ENCODE measurements around the gene TIRAP.

Gene TIRAP

DNA sequence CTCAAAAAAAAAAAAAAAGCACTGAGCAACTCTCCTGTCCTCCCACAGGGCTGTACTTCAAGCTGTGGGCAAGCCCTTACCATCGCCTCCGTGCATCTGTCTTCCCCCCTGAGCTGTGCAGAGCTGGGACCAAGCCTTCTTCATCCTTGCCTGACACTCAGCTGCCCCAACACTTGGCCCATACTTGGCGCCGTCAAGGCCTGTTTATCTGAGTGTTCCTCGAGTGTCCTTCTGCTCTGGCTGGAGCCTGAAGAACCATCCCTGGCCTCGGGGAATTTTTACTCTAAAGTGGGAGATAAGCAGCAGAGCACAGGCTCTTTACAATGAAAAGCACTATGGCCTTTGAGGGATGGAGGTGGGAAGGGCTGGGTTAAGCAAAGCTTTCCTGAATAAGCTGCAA, 1.6 kb upstream of the TIRAP start:
- no peak for TF ChIP-seq SIN3A (IDR thresholded peaks at IDR 0.05; ENCODE audit: borderline replicate concordance, insufficient read depth, low read length)
- no peak for TF ChIP-seq TAF1 (IDR thresholded peaks at IDR 0.05; ENCODE audit: borderline replicate concordance, insufficient read depth, low read length)
- TF ChIP-seq, protein P1, sequence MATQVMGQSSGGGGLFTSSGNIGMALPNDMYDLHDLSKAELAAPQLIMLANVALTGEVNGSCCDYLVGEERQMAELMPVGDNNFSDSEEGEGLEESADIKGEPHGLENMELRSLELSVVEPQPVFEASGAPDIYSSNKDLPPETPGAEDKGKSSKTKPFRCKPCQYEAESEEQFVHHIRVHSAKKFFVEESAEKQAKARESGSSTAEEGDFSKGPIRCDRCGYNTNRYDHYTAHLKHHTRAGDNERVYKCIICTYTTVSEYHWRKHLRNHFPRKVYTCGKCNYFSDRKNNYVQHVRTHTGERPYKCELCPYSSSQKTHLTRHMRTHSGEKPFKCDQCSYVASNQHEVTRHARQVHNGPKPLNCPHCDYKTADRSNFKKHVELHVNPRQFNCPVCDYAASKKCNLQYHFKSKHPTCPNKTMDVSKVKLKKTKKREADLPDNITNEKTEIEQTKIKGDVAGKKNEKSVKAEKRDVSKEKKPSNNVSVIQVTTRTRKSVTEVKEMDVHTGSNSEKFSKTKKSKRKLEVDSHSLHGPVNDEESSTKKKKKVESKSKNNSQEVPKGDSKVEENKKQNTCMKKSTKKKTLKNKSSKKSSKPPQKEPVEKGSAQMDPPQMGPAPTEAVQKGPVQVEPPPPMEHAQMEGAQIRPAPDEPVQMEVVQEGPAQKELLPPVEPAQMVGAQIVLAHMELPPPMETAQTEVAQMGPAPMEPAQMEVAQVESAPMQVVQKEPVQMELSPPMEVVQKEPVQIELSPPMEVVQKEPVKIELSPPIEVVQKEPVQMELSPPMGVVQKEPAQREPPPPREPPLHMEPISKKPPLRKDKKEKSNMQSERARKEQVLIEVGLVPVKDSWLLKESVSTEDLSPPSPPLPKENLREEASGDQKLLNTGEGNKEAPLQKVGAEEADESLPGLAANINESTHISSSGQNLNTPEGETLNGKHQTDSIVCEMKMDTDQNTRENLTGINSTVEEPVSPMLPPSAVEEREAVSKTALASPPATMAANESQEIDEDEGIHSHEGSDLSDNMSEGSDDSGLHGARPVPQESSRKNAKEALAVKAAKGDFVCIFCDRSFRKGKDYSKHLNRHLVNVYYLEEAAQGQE (IDR thresholded peaks at IDR 0.05; ENCODE audit: insufficient read depth in 1 of 2, low read depth in 2 of 2, low read length in 2 of 2), result no peak
- TF ChIP-seq POLR2AphosphoS5 (IDR thresholded peaks at IDR 0.05; ENCODE audit: low read depth, low read length), result no peak
- no peak for TF ChIP-seq FOXP2 (optimal IDR thresholded peaks at IDR 0.05; ENCODE audit: borderline replicate concordance, extremely low read depth, extremely low read length, insufficient read depth)

DNA sequence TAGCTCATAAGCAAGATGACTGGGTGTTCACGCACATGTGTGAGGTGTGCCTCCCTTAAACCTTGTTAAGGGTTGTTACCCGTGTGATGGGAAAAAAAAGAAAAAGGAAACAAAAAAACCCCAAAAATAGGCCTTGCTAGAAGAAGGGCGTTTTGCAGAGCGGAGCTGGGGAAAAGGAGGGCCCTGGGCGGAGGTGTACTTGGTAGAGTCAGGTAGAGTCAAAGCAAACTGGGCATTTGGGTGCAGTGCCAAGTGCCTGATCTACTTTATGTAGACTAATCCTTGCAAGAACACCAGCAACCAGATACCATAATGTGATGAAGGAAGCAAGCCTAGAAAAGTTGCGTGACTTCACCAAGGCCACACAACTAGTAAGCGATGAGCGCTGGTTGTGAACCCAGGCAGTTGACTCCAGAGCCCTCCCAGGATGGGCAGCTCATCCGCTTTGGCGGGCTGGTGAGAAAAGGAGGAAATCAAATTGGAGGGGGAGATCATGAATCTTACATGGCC, 1.2 kb upstream of the TIRAP start:
- TF ChIP-seq FOXP2 (optimal IDR thresholded peaks at IDR 0.05; ENCODE audit: borderline replicate concordance, extremely low read depth, extremely low read length, insufficient read depth) (no peak), POLR2AphosphoS5 (IDR thresholded peaks at IDR 0.05; ENCODE audit: low read depth, low read length) (no peak), SIN3A (IDR thresholded peaks at IDR 0.05; ENCODE audit: borderline replicate concordance, insufficient read depth, low read length) (no peak), TAF1 (IDR thresholded peaks at IDR 0.05; ENCODE audit: borderline replicate concordance, insufficient read depth, low read length) (no peak)
- TF ChIP-seq, protein P1 (IDR thresholded peaks at IDR 0.05; ENCODE audit: insufficient read depth in 1 of 2, low read depth in 2 of 2, low read length in 2 of 2), result no peak

DNA sequence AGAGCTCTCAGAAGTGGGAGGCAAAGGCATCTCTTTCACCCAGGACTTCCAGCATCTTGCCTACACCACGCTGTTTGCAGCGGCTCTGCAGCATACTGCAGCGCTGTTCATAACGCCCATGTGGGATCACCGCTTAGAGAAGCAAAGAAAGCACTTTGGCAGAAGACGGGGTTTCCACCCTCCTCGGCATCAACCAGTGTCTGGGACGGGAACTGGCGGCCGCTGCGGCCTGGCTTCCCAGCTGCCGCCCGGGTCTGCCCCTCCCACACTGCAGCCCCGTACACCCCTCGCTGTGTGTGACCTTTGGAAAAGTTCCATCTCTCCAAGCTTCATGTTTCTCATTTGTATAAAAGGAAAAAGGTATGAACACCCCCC, 545 bp upstream of the TIRAP start:
- TF ChIP-seq, protein P1 (IDR thresholded peaks at IDR 0.05; ENCODE audit: insufficient read depth in 1 of 2, low read depth in 2 of 2, low read length in 2 of 2), result no peak
- TF ChIP-seq POLR2AphosphoS5 (IDR thresholded peaks at IDR 0.05; ENCODE audit: low read depth, low read length) (no peak), FOXP2 (optimal IDR thresholded peaks at IDR 0.05; ENCODE audit: borderline replicate concordance, extremely low read depth, extremely low read length, insufficient read depth) (no peak), TAF1 (IDR thresholded peaks at IDR 0.05; ENCODE audit: borderline replicate concordance, insufficient read depth, low read length) (no peak), SIN3A (IDR thresholded peaks at IDR 0.05; ENCODE audit: borderline replicate concordance, insufficient read depth, low read length) (no peak)

DNA sequence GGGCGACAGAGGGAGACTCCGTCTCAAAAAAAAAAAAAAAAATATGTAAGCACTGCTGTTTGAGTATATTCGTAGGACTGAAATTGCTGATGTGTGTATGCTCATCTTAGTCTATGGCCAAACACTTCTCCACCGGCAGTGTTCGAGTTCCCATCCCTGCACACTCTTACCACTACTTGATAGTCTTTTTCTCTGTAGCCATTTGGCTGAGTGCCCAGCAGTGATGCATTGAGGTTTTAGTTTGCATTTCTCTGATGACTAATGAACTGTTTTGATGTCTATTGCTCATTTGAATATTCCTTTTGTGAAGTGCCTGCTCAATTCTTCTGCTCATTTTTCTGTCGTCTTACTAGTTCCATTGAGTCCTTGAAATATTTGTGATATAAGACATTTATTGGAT, 1.9 kb downstream of the TIRAP start:
- TF ChIP-seq POLR2AphosphoS5 (IDR thresholded peaks at IDR 0.05; ENCODE audit: low read depth, low read length), result no peak

DNA sequence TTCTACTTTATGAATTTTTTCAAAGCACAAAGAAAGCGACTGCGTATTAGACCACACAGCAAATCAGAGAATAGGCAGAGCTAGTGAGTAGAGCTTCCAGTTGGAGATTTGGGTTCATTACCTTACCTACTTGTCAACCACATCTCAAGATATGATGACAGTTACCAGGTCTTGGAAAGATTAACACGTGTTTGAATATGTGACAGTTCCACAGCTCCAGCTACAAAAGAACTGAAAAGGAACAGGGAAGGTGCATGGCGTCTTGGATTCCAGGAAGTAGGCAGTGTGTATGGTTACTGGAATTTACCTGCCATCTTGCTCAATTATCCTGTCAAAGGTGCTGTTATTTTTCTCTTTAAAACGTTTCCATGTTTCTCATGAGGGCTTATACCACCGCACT, 5.3 kb downstream of the TIRAP start:
- TF ChIP-seq TAF1 (IDR thresholded peaks at IDR 0.05; ENCODE audit: borderline replicate concordance, insufficient read depth, low read length) (no peak), FOXP2 (optimal IDR thresholded peaks at IDR 0.05; ENCODE audit: borderline replicate concordance, extremely low read depth, extremely low read length, insufficient read depth) (no peak), SIN3A (IDR thresholded peaks at IDR 0.05; ENCODE audit: borderline replicate concordance, insufficient read depth, low read length) (no peak), POLR2AphosphoS5 (IDR thresholded peaks at IDR 0.05; ENCODE audit: low read depth, low read length) (no peak)
- TF ChIP-seq, protein P1 (IDR thresholded peaks at IDR 0.05; ENCODE audit: insufficient read depth in 1 of 2, low read depth in 2 of 2, low read length in 2 of 2), result no peak

Data from PFSK-1 (cell line).